ENCODE measurements around the gene BMAL2. TPM values are rescaled to one million over a fixed set of nuclear protein-coding genes. Genes with fewer than 3 reads are reported as not detected.

The BMAL2 gene
- total and polyA plus RNA-seq, 2 of the 13 experiments (the other 11 are each of a cell fraction or from before 2014, with no cell fraction given): 4.8 to 27.4 TPM

GRCh38 chr12:27332714-27333402 is at the start of gene BMAL2 (continued):
- no peak for TF ChIP-seq CTCF (CRISPR knock-in tag; IDR thresholded peaks at IDR 0.05)
- no peak for TF ChIP-seq ZNF660 (CRISPR knock-in tag; IDR thresholded peaks at IDR 0.05; ENCODE audit: borderline replicate concordance, low read depth)
- TF ChIP-seq ZMAT3 (CRISPR knock-in tag; conservative IDR thresholded peaks at IDR 0.05): 0 out of 2 replicates have a peak, but pooled peaks have one; percentile 34
- no peak for TF ChIP-seq ZNF83 (CRISPR knock-in tag; IDR thresholded peaks at IDR 0.05; ENCODE audit: borderline replicate concordance)
- TF ChIP-seq ZNF337 (CRISPR knock-in tag; IDR thresholded peaks at IDR 0.05; ENCODE audit: borderline replicate concordance, low read depth): no peak
- TF ChIP-seq ZNF768 (CRISPR knock-in tag; IDR thresholded peaks at IDR 0.05): peak; percentile 10; the same call in 1 of the 2 replicates
- TF ChIP-seq ZNF362 (CRISPR knock-in tag; IDR thresholded peaks at IDR 0.05; ENCODE audit: borderline replicate concordance): no peak
- TF ChIP-seq KLF12 (CRISPR knock-in tag; IDR thresholded peaks at IDR 0.05; ENCODE audit: borderline replicate concordance): 0 out of 2 replicates have a peak, but pooled peaks have one; percentile 22
- TF ChIP-seq YEATS4 (CRISPR knock-in tag; IDR thresholded peaks at IDR 0.05; ENCODE audit: borderline replicate concordance): peak; percentile 71
- 0 out of 2 replicates have a peak, but pooled peaks have one; percentile 30 for TF ChIP-seq ZNF343 (CRISPR knock-in tag; IDR thresholded peaks at IDR 0.05)
- peak; percentile 11; the same call in 1 of the 2 replicates for TF ChIP-seq HDAC1 (CRISPR knock-in tag; IDR thresholded peaks at IDR 0.05)
- peak; percentile 47 for TF ChIP-seq TAF1 (CRISPR knock-in tag; IDR thresholded peaks at IDR 0.05)
- TF ChIP-seq ZNF205 (CRISPR knock-in tag; IDR thresholded peaks at IDR 0.05): 0 out of 2 replicates have a peak, but pooled peaks have one; percentile 69
- TF ChIP-seq GPN1 (CRISPR knock-in tag; IDR thresholded peaks at IDR 0.05; ENCODE audit: borderline replicate concordance): no peak
- TF ChIP-seq HNRNPLL (IDR thresholded peaks at IDR 0.05; ENCODE audit: low read depth, low read length, poor library complexity, severe bottlenecking): peak; percentile 55
- TF ChIP-seq ZNF563 (CRISPR knock-in tag; IDR thresholded peaks at IDR 0.05): peak; percentile 79; the same call in 1 of the 2 replicates
- TF ChIP-seq RORA (CRISPR knock-in tag; IDR thresholded peaks at IDR 0.05): no peak
- peak; percentile 55; the same call in 1 of the 2 replicates for TF ChIP-seq SALL2 (CRISPR knock-in tag; IDR thresholded peaks at IDR 0.05)
- no peak for TF ChIP-seq PITX1 (CRISPR knock-in tag; IDR thresholded peaks at IDR 0.05)
- TF ChIP-seq MAX (IDR thresholded peaks at IDR 0.05): peak; percentile 19; the same call in 1 of the 2 replicates
- peak; percentile 45; the same call in 1 of the 2 replicates for TF ChIP-seq SAP130 (CRISPR knock-in tag; IDR thresholded peaks at IDR 0.05; ENCODE audit: low read depth)
- 0 out of 3 replicates have a peak, but pooled peaks have one; percentile 18 for TF ChIP-seq MXI1 (IDR thresholded peaks at IDR 0.05; ENCODE audit: borderline replicate concordance, low read depth, low read length)
- TF ChIP-seq ZNF777 (CRISPR knock-in tag; IDR thresholded peaks at IDR 0.05): peak; percentile 89
- no peak for TF ChIP-seq ZFP37 (CRISPR knock-in tag; IDR thresholded peaks at IDR 0.05; ENCODE audit: borderline replicate concordance)
- TF ChIP-seq TFDP2 (CRISPR knock-in tag; IDR thresholded peaks at IDR 0.05): peak; percentile 87
- TF ChIP-seq ZNF253 (CRISPR knock-in tag; IDR thresholded peaks at IDR 0.05; ENCODE audit: borderline replicate concordance): no peak
